Loucy (cell line): Measurements from ENCODE around the gene FMN1.

Experiments used
- EZH2phosphoT487 ChIP-seq: fragments of 200-600 bp; IDR thresholded peaks from 2 replicates; pipeline ENCODE4 v1.6.1; 2018; ENCODE audit warnings: antibody characterized with exemption, mild to moderate bottlenecking, moderate library complexity, borderline replicate concordance
- TF ChIP-seq, protein P1 (sequence below): fragments of 200-600 bp; sonication (generic); conservative IDR thresholded peaks from 2 replicates; pipeline ENCODE4 v1.5.1; 2014; ENCODE audit warnings: mild to moderate bottlenecking, antibody characterized with exemption, low read length

DNA sequence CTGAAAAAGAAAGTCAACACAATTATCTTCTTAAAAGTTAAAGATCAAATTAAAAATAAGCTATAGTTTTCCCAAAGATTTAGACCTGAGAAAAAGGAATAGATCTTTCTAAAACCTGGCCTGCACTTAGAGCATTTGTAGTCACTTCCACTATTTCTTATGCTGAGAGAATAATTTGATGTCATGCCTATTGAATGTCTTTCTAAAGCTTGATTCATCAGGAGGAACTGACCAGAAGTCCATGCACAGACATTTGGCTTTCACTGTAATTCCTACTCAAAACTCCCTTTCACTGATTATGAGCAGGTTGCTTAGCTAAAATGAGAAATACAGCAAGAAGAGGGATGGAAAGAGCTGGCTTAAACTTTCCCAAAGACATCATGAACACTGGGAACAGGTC, 472.4 kb downstream of the FMN1 start:
- TF ChIP-seq, protein P1, sequence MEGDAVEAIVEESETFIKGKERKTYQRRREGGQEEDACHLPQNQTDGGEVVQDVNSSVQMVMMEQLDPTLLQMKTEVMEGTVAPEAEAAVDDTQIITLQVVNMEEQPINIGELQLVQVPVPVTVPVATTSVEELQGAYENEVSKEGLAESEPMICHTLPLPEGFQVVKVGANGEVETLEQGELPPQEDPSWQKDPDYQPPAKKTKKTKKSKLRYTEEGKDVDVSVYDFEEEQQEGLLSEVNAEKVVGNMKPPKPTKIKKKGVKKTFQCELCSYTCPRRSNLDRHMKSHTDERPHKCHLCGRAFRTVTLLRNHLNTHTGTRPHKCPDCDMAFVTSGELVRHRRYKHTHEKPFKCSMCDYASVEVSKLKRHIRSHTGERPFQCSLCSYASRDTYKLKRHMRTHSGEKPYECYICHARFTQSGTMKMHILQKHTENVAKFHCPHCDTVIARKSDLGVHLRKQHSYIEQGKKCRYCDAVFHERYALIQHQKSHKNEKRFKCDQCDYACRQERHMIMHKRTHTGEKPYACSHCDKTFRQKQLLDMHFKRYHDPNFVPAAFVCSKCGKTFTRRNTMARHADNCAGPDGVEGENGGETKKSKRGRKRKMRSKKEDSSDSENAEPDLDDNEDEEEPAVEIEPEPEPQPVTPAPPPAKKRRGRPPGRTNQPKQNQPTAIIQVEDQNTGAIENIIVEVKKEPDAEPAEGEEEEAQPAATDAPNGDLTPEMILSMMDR, result no peak
- no peak for TF ChIP-seq EZH2phosphoT487
